Frontal cortex (tissue), 4 donors: ENCODE data around the gene SPATA6L. TPM values are rescaled to one million over a fixed set of nuclear protein-coding genes. Genes with fewer than 3 reads are reported as not detected.
A peak's percentile ranks its signal among the peaks of the same experiment; 100 is the strongest.
"Not testable (repeated sequence)": the region's sequence is repeated elsewhere in the genome, so short reads cannot be mapped to it uniquely, and the experiment has no call there.

Source experiments
- DNase-seq, 2 donors: peaks; one replicate each; pipeline ENCODE4 v3.0.0; 2012; ENCODE audit warnings: low spot score in 2 of 2
- FAIRE-seq: peaks from 2 replicates; lab custom pipeline; 2012; peaks lifted over from hg19 to GRCh38; lab: Jason Lieb, UNC
- total RNA-seq: library from RNA; depleted of rRNA; stranded (reverse); fragments of >200 nt; gene quantifications from one replicate; pipeline ENCODE4 v1.2.3, GENCODE V29; 2014
- donor health status: control.
- donor health status: control.
- donor health status: control.

SPATA6L gene
- total RNA-seq, 1 donor from 2014 or later, result 9.4 TPM

DNA sequence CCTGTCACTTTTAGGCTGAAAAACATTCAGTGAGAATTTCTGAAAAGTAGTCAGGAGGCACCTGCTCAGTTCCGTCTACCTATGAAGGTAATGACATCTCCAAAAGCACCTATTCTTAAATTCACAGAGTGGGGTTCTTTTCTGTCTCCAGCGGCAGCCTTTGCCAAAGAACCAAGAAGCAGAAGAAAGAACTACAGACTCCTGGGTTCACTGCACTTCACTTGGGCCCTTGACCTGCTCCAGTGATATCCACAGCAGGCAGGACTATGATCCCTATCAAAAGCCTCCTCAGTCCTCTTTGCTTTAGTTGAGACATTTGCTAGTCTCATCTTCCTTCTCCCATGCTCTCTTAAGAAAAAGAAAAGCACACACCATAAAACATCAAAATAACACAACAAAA is 23.9 kb downstream of the SPATA6L start:
- FAIRE-seq (no peak), DNase-seq (no peak)

- DNase-seq (no peak), FAIRE-seq (no peak)
These were observed 26.3 kb downstream of the SPATA6L start for GRCh38 chr9:4640027-4640426.

DNA sequence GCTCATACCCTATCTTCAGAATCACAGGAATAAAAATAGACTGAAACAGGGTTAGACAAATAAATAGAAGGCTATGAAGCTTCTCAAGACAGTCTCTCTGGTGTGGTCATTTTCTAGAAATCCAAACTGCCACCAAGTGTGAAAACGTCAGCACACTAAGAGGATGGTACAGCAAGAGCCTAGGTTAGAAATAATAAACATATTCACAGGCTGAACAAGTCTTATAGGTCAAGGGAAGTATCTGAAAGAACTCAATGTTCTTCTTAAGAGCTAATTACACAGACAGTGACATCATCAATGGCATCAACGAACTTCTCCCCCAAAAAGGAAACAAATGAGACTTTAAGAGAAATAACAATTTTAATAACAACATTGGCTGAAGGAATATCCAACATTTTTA is 26.9 kb downstream of the SPATA6L start:
- no peak for FAIRE-seq
- peak in 1 of 2 donors; percentile 8 for DNase-seq

DNA sequence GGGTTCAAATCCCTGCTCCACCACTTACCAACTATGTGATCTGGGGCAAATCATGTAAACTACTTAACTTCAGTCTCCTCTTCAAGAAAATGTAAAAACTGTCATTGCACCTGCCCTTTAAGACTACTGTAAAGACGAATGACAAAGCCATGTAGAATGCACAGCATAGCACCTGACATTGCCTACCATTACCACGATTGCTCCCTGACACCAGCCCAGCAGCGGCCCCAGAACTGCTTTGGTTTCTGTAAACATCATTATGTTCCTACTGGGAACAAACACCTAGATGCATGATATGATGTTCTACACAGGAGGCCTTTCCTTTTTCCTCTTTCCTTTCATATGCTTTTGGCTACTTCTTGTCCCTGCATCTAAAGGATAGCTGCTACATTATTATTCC is 27.3 kb downstream of the SPATA6L start:
- FAIRE-seq (no peak), DNase-seq (no peak)

DNA sequence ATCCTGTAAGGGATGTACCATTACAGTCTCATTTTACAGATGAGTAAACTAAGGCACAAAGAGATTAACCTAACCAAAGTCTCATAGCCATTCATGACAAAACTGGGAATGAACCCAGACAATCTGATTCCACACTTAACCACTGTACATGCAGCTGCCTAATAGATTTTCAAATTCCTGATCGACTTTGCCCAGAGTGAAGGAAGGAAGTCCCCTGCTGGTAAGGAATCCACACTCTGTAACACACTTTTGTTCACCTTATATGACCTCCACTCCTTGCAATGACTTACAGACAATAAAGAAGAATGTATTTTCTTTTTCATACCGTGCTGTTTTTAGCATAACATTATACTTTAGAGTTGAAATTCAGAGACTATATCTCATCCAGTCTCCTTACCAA is 35.4 kb downstream of the SPATA6L start:
- FAIRE-seq, result no peak
- no peak for DNase-seq

GRCh38 chr9:4622016-4622415 is 44.3 kb downstream of the SPATA6L start:
- FAIRE-seq (no peak), DNase-seq (no peak)

DNA sequence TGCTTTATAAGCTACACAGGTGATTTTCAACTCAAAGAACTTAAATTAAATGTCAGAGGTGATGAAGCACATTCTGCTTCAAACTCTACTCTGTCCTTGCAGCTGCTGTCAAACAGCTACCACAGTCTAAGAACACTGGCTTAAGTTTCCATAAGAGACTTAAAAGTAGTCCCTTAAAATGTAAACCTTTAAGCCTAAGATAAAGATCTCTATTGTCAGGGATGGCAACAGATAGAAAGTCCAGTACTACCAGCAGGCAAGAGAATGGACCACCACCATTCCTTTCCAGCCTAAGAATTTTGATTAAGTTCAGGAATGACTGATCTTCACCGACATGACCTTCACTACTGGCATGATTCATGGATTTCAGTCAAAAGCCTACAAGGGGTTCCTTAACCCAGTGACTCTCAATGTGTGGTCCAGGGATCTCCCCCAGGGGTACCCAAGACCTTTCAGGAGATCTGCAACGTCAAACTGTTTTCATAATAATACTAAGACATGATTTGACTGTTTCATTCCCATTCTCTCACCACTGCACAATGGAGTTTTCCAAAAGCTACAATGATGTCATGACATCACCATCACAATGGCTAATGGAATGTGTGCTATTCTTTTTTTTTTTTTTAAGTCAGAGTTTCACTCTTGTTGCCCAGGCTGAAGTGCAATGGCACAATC is 45.3 kb downstream of the SPATA6L start:
- no peak for FAIRE-seq

GRCh38 chr9:4620057-4620765 is 46.1 kb downstream of the SPATA6L start:
- FAIRE-seq (no peak), DNase-seq (no peak)

More for the DNA sequence above, 45.3 kb downstream of the SPATA6L start:
- no peak for DNase-seq

- no peak for DNase-seq
- FAIRE-seq, result no peak
These were observed 47.6 kb downstream of the SPATA6L start for GRCh38 chr9:4618700-4619099.

- DNase-seq (no peak), FAIRE-seq (no peak)
These were observed 48.5 kb downstream of the SPATA6L start for GRCh38 chr9:4617752-4618151.

GRCh38 chr9:4615778-4616177 is 50.5 kb downstream of the SPATA6L start:
- DNase-seq, result no peak
- FAIRE-seq, result no peak

- FAIRE-seq (no peak), DNase-seq (no peak)
These were observed 51.0 kb downstream of the SPATA6L start for GRCh38 chr9:4615251-4615650.

DNA sequence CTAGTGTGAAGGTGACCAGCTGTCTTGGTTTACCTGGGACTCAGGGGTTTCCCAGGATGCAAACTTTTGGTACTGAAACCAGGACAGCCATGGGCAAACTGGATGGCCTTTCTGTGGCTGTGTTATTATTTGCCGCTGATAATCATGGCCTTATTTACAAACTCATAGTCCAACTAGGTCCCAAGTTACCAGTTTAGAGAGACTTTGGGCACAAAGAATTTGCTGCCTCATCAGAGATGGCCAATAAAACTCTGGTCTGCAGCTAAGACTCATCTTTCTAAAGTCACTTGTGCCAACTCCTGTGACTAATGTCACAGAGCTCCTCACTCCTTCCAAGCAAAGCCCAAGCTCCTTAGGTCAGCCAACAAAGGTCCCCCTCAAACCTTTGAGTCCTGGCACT is 51.7 kb downstream of the SPATA6L start:
- FAIRE-seq (no peak), DNase-seq (no peak)

GRCh38 chr9:4606033-4606432 is 60.2 kb downstream of the SPATA6L start:
- not testable (repeated sequence) for FAIRE-seq, DNase-seq

GRCh38 chr9:4604678-4605095 is 61.6 kb downstream of the SPATA6L start:
- FAIRE-seq (peak; percentile 15), DNase-seq (peak; percentile 38 to 58)

- DNase-seq (no peak), FAIRE-seq (no peak)
These were observed 62.5 kb downstream of the SPATA6L start for GRCh38 chr9:4603830-4604229.

GRCh38 chr9:4600368-4600767 is 65.9 kb downstream of the SPATA6L start:
- DNase-seq (no peak), FAIRE-seq (no peak)

DNA sequence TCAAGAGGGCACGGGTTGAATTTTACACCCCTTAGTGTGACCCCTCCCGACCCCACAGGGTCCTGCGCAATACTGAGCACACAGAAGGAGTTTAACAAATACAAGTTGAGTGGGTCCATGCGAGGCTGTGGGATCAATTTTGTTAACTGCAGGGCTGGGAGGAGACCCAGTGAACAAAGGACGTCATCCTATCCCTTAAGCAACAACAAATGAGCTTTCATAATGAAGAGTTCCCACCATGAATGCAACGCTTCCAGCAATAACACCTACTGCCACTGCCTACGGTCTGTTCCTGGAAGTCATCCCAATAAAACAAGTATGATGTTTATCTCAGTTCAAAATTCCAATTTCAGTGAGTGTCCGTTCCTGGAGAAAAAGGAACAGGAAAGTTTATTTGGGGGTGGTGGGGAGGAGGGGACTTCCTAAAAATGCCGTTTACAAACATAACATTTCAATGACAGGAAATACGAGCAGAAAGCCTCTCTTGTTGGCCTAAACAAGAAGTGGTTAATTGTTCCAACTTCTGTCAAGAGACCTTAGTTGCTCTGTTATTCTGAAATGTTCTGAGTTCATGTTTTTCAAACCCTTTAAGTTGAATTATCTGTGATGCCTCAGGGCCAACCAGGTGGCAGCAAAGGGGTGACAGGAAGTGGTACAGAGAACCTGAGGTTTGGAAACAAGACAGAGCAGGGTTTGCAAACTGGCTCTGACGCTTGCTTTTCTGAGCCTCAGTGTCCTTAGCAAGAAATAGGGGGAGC is 69.9 kb downstream of the SPATA6L start:
- peak in 1 of 2 donors; percentile 24 for DNase-seq
- FAIRE-seq, result no peak

DNA sequence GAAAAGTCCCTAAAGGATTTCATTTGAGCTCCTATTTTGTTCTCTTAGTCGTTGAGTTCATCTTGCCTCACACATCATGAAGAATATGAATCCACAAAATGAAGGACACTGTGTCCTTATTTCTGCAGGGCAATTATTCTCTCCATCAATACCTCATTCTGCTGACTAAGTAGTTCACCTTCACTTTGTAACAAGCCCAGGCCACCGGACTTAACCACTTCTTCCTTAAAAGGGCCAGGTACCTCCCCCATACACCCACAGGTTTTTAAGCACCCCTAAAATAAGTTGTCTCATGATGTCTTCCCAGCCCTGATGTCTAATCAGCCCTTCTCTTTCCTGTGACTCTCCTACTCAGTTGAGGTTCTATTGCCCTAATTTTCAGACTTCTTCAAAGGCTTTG is 71.3 kb downstream of the SPATA6L start:
- DNase-seq (no peak), FAIRE-seq (no peak)

- DNase-seq, result no peak
- FAIRE-seq, result no peak
These were observed 71.7 kb downstream of the SPATA6L start for GRCh38 chr9:4594545-4594944.

GRCh38 chr9:4592886-4593285 is 73.4 kb downstream of the SPATA6L start:
- no peak for FAIRE-seq
- no peak for DNase-seq
